GM12874 (cell line): ENCODE results near the gene BBOX1.

Experiments
- CTCF ChIP-seq: IDR thresholded peaks from 2 replicates; pipeline ENCODE4 v1.5.1; 2011; ENCODE audit warnings: low read depth, mild to moderate bottlenecking, control low read depth, low read length, moderate library complexity; ENCODE audit not compliant: insufficient read depth

The BBOX1 gene

GRCh38 chr11:27139742-27140367 is 99.2 kb downstream of the BBOX1 start:
- no peak for TF ChIP-seq CTCF

GRCh38 chr11:27141576-27141975 is 101.0 kb downstream of the BBOX1 start:
- TF ChIP-seq CTCF, result no peak

GRCh38 chr11:27147916-27148315 is 107.3 kb downstream of the BBOX1 start:
- no peak for TF ChIP-seq CTCF

GRCh38 chr11:27148506-27148905 is 107.9 kb downstream of the BBOX1 start:
- TF ChIP-seq CTCF, result no peak

- no peak for TF ChIP-seq CTCF
Observed at GRCh38 chr11:27150098-27150497, 109.5 kb downstream of the BBOX1 start.

GRCh38 chr11:27153136-27153535 is 112.5 kb downstream of the BBOX1 start:
- no peak for TF ChIP-seq CTCF

GRCh38 chr11:27158456-27159334 is 118.1 kb downstream of the BBOX1 start:
- peak; percentile 63 for TF ChIP-seq CTCF
